ENCODE data around the gene FSTL4. TPM values are rescaled to one million over a fixed set of nuclear protein-coding genes. Genes with fewer than 3 reads are reported as not detected.

Gene FSTL4
- total RNA-seq, 4 donors from 2014 or later, result 0.33 to 0.78 (median 0.34) TPM; not detected in 1

DNA sequence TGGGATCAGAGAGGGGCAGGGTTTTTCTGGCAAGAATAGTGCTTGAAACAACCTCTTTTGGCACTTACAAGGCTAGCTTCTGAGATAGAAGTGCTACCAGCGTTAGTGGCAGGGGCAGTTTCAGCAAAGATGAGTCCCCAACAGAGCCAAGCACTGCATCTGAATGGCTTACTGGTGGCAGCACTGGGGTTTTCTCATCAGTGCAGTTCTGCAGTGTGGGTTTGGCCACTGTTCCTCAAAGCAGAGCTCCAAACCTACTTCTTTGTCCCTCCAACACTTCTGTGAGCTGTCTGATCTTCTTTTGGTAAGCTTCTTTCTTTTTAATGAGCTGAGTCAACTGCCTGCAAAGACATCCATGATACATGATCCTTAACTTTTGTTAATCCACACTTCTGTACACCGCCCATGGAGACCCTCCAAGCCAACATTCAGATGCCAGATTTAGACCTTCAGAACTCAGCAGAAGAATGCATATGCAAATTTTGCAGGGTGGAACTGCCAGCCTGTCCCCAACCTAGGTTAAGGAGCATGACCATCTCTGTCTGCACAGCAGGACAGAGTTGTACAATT lies 29.9 kb upstream of the FSTL4 start:
- H3K27me3 ChIP-seq, result peaks cover 0 to 34% (median 0%) of the 10 kb centered on the region in 4 donors
- intact Hi-C loops (cut with DNase I), result no loop called here
- peak; percentile 66 for DNase-seq (ENCODE audit: extremely low spot score)
- no peaks in the 10 kb centered on the region for H3K9me3 ChIP-seq
- TF ChIP-seq EP300 (IDR thresholded peaks at IDR 0.05), result no peak
- TF ChIP-seq, protein P1, sequence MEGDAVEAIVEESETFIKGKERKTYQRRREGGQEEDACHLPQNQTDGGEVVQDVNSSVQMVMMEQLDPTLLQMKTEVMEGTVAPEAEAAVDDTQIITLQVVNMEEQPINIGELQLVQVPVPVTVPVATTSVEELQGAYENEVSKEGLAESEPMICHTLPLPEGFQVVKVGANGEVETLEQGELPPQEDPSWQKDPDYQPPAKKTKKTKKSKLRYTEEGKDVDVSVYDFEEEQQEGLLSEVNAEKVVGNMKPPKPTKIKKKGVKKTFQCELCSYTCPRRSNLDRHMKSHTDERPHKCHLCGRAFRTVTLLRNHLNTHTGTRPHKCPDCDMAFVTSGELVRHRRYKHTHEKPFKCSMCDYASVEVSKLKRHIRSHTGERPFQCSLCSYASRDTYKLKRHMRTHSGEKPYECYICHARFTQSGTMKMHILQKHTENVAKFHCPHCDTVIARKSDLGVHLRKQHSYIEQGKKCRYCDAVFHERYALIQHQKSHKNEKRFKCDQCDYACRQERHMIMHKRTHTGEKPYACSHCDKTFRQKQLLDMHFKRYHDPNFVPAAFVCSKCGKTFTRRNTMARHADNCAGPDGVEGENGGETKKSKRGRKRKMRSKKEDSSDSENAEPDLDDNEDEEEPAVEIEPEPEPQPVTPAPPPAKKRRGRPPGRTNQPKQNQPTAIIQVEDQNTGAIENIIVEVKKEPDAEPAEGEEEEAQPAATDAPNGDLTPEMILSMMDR (IDR thresholded peaks at IDR 0.05), result no peak
- 81% methylated on average over 2 of the region's 2 CpGs for WGBS
- H3K4me1 ChIP-seq, result no peaks in the 10 kb centered on the region
- no peaks in the 10 kb centered on the region for H3K36me3 ChIP-seq
- no peak overlapping the region for H3K4me3 ChIP-seq
- H3K27ac ChIP-seq (replicated peaks in 1 of 4), result no peak overlapping the region

DNA sequence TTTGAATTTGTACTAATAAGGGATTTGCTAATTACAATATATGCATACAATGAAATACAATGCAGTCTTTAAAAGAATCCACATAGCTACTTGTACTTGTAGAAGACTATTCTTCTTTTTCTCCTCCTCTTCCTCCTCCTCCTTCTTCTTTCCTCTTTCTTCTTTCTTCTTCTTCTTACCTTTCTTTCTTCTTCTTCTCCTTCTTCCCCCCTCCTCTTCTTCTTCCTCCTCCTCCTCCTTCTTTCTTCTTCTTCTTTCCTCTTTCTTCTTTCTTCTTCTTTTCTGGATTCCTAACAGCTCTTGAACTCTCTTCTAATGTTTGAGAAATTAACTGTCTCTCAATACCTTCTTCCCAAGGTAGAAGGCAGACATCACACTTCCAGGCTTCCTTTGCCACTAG lies 29.3 kb upstream of the FSTL4 start:
- no peak for DNase-seq (ENCODE audit: extremely low spot score)
- no peaks in the 10 kb centered on the region for H3K36me3 ChIP-seq
- H3K27me3 ChIP-seq, result peaks cover 0 to 40% (median 0%) of the 10 kb centered on the region in 4 donors
- no peaks in the 10 kb centered on the region for H3K4me1 ChIP-seq
- TF ChIP-seq EP300 (IDR thresholded peaks at IDR 0.05) (no peak), POLR2A (IDR thresholded peaks at IDR 0.05; ENCODE audit: low read depth) (no peak), POLR2AphosphoS5 (IDR thresholded peaks at IDR 0.05) (no peak)
- TF ChIP-seq, protein P1 (IDR thresholded peaks at IDR 0.05), result no peak
- no peaks in the 10 kb centered on the region for H3K9me3 ChIP-seq
- no peak overlapping the region for H3K27ac ChIP-seq (replicated peaks in 1 of 4)
- H3K4me3 ChIP-seq, result no peak overlapping the region
- intact Hi-C loops (cut with DNase I), result no loop called here

DNA sequence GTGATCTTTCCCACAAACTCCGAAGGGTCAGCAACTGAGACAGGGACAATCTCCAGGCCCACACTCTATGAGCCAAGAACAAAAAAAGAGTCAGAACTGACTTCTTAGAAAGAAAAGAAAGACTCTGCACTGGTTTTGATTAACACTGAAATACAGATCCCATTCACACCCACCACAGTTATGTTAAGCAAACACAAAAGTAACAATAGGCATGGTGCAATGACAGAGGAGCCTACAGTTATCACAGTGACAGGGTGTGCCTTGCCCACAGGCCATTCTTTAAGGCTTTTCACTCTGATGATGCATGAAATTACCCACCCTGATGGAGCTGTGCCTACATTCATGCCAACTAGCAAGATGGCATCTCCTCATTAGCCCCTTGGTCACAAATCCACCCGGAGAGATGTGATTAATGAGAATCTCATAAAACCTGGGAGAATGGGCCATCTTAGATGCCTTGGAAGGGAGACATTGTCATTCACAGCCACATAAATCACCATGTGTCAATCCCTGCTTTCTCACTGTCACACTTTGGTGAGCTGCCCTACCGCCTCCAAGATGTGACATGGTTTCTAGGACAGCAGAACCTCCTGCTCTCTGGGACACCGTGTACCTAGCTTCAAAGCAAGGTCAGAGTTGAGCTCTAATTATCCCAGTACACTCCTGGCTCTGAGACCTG lies 27.6 kb upstream of the FSTL4 start:
- TF ChIP-seq, protein P1 (IDR thresholded peaks at IDR 0.05), result no peak
- TF ChIP-seq EP300 (IDR thresholded peaks at IDR 0.05) (no peak), POLR2A (IDR thresholded peaks at IDR 0.05; ENCODE audit: low read depth) (no peak), POLR2AphosphoS5 (IDR thresholded peaks at IDR 0.05) (no peak)
- no peaks in the 10 kb centered on the region for H3K9me3 ChIP-seq
- no peak overlapping the region for H3K27ac ChIP-seq (replicated peaks in 1 of 4)
- H3K27me3 ChIP-seq, result peaks cover 0 to 38% (median 0%) of the 10 kb centered on the region in 4 donors
- 57% methylated on average over 2 of the region's 4 CpGs for WGBS
- peak; percentile 74 for DNase-seq (ENCODE audit: extremely low spot score)
- no peak overlapping the region for H3K4me3 ChIP-seq
- no peaks in the 10 kb centered on the region for H3K36me3 ChIP-seq
- no peaks in the 10 kb centered on the region for H3K4me1 ChIP-seq
- intact Hi-C loops (cut with DNase I), result no loop called here

DNA sequence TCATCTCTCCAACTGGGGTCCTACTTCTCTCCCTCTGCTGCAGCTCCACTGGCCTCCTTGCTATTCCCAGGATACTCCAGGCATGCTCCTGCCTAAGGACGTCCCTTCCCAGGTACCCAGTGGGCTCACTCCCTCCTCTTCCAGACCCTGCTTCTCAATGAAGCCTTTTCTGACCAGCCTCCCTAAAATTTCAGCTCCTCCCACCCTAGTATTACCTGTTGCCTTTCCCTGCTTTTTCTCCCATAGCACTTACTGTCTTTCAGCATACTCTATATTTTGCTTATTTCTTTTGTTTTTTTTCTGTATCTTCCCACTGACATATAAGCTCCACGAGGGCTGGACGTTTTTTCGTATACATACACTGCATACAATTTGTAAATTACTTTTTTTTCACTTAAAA lies 26.1 kb upstream of the FSTL4 start:
- no peaks in the 10 kb centered on the region for H3K36me3 ChIP-seq
- H3K4me1 ChIP-seq, result no peaks in the 10 kb centered on the region
- H3K9me3 ChIP-seq, result no peaks in the 10 kb centered on the region
- TF ChIP-seq POLR2A (IDR thresholded peaks at IDR 0.05; ENCODE audit: low read depth), result no peak
- TF ChIP-seq, protein P1 (IDR thresholded peaks at IDR 0.05), result no peak
- TF ChIP-seq EP300 (IDR thresholded peaks at IDR 0.05), result no peak
- no peak for TF ChIP-seq POLR2AphosphoS5 (IDR thresholded peaks at IDR 0.05)
- H3K4me3 ChIP-seq, result no peak overlapping the region
- H3K27ac ChIP-seq (replicated peaks in 1 of 4), result no peak overlapping the region
- WGBS, result 46% methylated on average over 4 of the region's 4 CpGs
- intact Hi-C loops (cut with DNase I), result no loop called here
- H3K27me3 ChIP-seq, result peaks cover 0 to 32% (median 0%) of the 10 kb centered on the region in 4 donors
- DNase-seq (ENCODE audit: extremely low spot score), result peak; percentile 68
